Measurements from ENCODE around the gene HOXB5. TPM values are rescaled to one million over a fixed set of nuclear protein-coding genes. Genes with fewer than 3 reads are reported as not detected.

Gene HOXB5
- total and polyA plus RNA-seq, 2 of the 4 experiments (the other 2 are of a cell fraction): 0.54 to 18.0 TPM

DNA sequence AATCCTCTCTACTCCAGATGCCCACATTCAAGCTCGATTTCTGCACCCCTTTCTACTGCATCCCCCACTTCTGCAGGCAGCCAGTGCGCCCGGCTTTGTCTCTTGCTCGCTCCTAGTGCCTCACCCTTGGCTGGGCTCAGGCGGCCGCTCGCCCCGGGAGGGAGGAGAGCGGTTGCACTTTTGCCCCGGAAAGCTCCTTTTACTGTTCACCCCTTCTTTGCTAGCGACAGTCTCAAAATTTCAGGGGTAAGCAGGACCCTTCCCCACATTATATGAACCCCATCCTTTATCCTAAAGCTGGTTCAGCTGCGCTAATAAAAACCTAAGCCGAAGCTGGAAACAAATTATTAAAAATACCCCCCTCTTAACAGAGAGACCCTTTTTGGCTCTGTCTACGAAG, 1.0 kb downstream of the HOXB5 start (continued):
- TF ChIP-seq, protein P1, sequence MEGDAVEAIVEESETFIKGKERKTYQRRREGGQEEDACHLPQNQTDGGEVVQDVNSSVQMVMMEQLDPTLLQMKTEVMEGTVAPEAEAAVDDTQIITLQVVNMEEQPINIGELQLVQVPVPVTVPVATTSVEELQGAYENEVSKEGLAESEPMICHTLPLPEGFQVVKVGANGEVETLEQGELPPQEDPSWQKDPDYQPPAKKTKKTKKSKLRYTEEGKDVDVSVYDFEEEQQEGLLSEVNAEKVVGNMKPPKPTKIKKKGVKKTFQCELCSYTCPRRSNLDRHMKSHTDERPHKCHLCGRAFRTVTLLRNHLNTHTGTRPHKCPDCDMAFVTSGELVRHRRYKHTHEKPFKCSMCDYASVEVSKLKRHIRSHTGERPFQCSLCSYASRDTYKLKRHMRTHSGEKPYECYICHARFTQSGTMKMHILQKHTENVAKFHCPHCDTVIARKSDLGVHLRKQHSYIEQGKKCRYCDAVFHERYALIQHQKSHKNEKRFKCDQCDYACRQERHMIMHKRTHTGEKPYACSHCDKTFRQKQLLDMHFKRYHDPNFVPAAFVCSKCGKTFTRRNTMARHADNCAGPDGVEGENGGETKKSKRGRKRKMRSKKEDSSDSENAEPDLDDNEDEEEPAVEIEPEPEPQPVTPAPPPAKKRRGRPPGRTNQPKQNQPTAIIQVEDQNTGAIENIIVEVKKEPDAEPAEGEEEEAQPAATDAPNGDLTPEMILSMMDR (conservative IDR thresholded peaks at IDR 0.05; ENCODE audit: low read depth, low read length): no peak
- no peak for TF ChIP-seq SMC3 (IDR thresholded peaks at IDR 0.05; ENCODE audit: low read depth, low read length)
- no peak for TF ChIP-seq RAD21 (IDR thresholded peaks at IDR 0.05; ENCODE audit: low read length)
- no peak for TF ChIP-seq MAZ (IDR thresholded peaks at IDR 0.05; ENCODE audit: borderline replicate concordance, low read depth, low read length)
